Measurements from ENCODE around the gene LRR1.
A peak's percentile ranks its signal among the peaks of the same experiment; 100 is the strongest.
"Not testable (repeated sequence)": the region's sequence is repeated elsewhere in the genome, so short reads cannot be mapped to it uniquely, and the experiment has no call there.

LRR1 gene

DNA sequence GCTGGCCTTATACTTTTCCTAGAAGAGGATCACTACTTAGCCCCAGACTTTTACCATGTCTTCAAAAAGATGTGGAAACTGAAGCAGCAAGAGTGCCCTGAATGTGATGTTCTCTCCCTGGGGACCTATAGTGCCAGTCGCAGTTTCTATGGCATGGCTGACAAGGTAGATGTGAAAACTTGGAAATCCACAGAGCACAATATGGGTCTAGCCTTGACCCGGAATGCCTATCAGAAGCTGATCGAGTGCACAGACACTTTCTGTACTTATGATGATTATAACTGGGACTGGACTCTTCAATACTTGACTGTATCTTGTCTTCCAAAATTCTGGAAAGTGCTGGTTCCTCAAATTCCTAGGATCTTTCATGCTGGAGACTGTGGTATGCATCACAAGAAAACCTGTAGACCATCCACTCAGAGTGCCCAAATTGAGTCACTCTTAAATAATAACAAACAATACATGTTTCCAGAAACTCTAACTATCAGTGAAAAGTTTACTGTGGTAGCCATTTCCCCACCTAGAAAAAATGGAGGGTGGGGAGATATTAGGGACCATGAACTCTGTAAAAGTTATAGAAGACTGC is 23.4 kb downstream of the LRR1 start:
- DNase-seq (ENCODE audit: low read depth, low spot score), result no peak
- H3K4me3 ChIP-seq (ENCODE audit: low read length), result peak overlapping the region; percentile 74

DNA sequence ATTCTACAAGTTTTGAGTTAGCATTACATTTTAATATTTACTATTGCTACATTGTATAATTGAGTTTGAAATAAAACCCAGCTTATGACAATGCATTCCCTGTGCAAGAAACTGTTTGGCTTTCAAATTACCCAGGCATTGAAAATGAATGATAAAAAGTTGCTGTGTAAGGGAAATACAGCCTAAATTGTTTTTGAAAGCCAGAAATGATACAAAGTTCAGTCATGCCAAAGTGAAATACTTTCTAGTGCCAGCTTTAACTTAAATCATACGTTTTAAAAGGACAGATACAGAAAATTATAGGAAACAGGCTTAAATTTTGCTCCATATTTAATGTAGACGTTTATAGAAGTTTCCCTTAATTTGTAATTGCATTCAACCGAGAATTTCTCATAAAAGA is 24.6 kb downstream of the LRR1 start:
- no peak for DNase-seq (ENCODE audit: low read depth, low spot score)
- H3K4me3 ChIP-seq (ENCODE audit: low read length), result no peak overlapping the region

DNA sequence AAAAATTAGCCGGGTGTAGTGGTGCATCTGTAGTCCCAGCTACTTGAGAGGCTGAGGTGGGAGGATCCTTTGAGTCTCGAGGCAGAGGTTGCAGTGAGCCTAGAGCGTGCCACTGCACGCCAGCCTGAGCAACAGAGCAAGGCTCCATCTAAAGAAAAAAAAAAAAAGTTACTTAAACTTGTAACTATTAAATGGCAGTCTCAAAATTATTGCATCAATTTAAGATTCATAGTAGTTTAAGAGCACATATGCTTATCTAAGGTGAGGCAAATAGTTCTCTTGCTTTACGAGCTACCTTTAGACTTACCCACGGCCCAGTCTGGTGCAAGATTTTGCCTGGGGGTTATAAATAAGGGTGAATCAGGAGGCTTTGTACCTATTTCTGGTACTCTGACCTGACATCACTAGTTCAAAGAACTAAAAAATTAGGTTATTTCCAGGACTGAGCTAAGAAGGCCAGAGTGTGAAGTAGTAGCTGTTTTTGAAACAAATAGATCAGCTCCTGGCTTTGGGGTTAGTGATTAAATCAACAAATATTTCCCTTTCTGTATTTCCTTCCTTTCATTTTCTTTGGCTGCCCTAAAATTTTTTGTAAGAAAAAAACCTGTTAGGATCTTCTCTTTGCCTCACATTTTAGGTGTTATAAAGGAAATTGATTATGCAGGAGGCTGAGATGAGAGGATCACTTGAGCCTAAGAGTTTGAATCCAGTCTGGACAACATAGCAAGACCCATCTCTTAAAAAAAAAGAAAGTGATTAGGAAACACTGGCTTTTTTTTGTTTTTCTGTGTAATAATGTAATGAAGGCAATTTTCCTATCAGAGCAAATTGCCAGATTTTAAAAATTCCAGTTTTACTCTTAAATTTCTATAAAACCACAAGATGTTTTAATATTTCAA is 25.4 kb downstream of the LRR1 start:
- no peak for DNase-seq (ENCODE audit: low read depth, low spot score)
- no peak overlapping the region for H3K4me3 ChIP-seq (ENCODE audit: low read length)

DNA sequence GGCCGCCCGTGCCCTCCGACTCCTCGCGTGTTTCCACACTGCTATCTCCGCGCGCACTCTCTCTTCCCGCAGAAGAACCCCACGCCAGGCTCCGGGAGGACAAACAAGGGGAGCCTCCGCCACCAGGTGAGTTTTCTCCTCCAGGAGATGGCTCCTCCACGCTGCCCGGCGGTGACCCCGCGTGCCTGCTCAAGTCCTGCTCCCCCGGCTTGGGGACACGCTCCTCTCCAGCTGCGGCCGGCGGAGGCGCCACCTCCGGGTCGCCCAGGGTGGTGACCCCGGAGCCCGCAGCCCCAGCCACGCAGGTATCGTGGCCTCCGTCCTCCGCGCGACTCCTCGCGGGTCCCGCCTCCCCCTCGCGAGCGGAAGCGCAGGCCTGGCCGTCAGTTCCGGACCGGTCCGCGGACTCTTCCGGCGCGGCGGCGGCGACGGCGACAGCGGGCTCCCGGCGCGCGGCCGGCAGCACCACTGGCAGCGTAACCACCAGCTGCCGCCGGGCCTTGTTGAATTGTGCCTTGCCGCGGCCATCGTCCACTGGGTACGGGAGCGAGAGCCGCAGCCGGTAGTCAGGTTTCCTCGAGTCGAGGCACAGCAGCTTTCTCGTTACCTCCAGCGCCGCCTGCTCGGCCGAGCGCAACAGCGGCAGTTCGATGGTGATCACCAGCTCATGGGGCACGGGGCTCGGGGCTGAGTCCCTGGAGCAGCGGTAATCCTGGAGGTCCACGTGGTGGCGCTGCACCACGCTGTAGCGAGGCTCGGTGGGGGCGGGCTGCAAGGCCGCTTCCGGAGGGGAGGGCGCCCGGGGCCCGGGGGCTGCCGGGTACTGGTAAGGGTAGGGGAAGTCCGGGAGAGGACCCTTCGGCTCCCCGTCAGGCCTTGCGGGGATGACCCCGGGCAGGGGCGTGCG is 35.2 kb downstream of the LRR1 start:
- peak; percentile 90 for DNase-seq (ENCODE audit: low read depth, low spot score)

GRCh38 chr14:49634547-49635334 is 36.0 kb downstream of the LRR1 start, which contains the start of gene DNAAF2:
TSS of gene DNAAF2 (minus strand) at chr14:49635244. CDS start at chr14:49635149, 95 bp downstream.
- peak within 1 kb of the TSS; percentile 93 for H3K4me3 ChIP-seq (ENCODE audit: low read length)
- peak; percentile 46 for DNase-seq (ENCODE audit: low read depth, low spot score)

More for the DNA sequence above, 35.2 kb downstream of the LRR1 start:
- peak overlapping the region; percentile 93 for H3K4me3 ChIP-seq (ENCODE audit: low read length)

GRCh38 chr14:49636866-49637265 is 38.1 kb downstream of the LRR1 start:
- no peak for DNase-seq (ENCODE audit: low read depth, low spot score)
- no peak overlapping the region for H3K4me3 ChIP-seq (ENCODE audit: low read length)

GRCh38 chr14:49637534-49638078 is 38.9 kb downstream of the LRR1 start:
- H3K4me3 ChIP-seq (ENCODE audit: low read length), result no peak overlapping the region
- DNase-seq (ENCODE audit: low read depth, low spot score), result no peak

GRCh38 chr14:49640540-49641417 is 42.0 kb downstream of the LRR1 start:
- H3K4me3 ChIP-seq (ENCODE audit: low read length), result no peak overlapping the region
- DNase-seq (ENCODE audit: low read depth, low spot score), result no peak

GRCh38 chr14:49641697-49642129 is 43.0 kb downstream of the LRR1 start:
- DNase-seq (ENCODE audit: low read depth, low spot score), result no peak
- no peak overlapping the region for H3K4me3 ChIP-seq (ENCODE audit: low read length)

DNA sequence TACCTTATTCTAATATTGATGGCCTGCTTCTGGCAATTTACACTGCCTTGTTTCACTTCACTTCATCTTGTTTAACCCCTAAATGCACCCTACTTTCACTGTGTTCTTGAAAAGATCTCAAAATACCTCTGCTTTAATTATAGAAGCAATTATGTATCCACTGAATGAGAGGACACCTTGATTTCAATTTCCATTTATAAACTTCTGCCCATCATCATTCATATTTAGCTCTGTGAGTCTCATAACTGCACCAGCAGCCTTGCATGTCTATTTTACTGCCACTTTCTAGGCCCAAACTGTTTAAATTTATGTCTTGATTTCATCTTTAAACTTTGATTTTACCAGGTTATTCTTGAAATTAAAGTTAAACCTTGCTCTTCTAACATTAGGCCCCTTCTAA is 43.4 kb downstream of the LRR1 start:
- DNase-seq (ENCODE audit: low read depth, low spot score), result no peak
- H3K4me3 ChIP-seq (ENCODE audit: low read length), result no peak overlapping the region

DNA sequence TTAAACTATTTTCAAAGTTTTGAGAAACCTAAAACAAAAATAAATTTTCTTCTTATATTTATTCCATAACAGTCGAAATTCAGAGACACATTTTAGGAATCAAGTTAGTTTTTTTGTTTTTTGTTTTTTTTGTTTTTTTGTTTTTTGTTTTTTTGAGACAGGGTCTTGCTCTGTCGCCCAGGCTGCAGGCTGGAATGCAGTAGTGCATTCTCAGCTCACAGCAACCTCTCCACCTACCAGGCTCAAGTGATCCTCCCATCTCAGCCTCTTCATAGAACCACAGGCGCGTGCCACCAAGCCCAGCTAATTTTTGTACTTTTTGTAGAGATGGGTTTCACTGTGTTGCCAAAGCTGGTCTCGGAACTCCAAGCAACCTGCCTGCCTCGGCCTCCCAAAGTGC is 54.8 kb downstream of the LRR1 start:
- H3K4me3 ChIP-seq (ENCODE audit: low read length), result no peak overlapping the region
- no peak for DNase-seq (ENCODE audit: low read depth, low spot score)

GRCh38 chr14:49654511-49654910 is 55.8 kb downstream of the LRR1 start:
- H3K4me3 ChIP-seq (ENCODE audit: low read length), result no peak overlapping the region
- no peak for DNase-seq (ENCODE audit: low read depth, low spot score)

- not testable (repeated sequence) for H3K4me3 ChIP-seq (ENCODE audit: low read length); DNase-seq (ENCODE audit: low read depth, low spot score)
Observed at GRCh38 chr14:49657500-49657899, 58.8 kb downstream of the LRR1 start.

GRCh38 chr14:49659526-49660455 is 61.1 kb downstream of the LRR1 start:
- no peak overlapping the region for H3K4me3 ChIP-seq (ENCODE audit: low read length)
- no peak for DNase-seq (ENCODE audit: low read depth, low spot score)

All from Jurkat, Clone E6-1 (cell line).